ENCODE data around the gene GRPEL1.

The GRPEL1 gene

DNA sequence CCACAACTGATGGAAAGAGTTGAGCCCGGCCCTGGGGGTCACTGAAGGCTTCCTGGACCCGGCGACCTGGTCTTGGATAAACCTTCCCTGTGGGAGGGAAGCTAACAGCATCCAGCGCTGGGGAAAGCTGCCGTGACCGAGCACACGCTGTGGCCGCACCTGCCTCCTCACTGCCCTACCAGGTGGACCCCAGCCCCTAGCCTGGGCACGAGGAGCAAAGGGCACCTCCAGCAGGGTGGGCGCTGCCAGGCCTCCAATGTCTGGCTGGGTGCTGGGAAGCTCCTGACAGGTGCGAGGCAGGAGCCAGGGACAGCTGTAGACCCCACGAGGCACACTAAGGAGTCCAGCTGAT lies 16.7 kb downstream of the GRPEL1 start:
- DNase-seq, result no peak
- Histone ChIP-seq H2AFZ (ENCODE audit: insufficient read depth, low read length, poor library complexity) (no peak overlapping the region), H3K18ac (ENCODE audit: low read length) (no peak overlapping the region), H3K79me1 (ENCODE audit: low read length) (no peaks in the 10 kb centered on the region), H3K9ac (ENCODE audit: low read length) (no peak overlapping the region), H2BK12ac (ENCODE audit: low read length) (no peak overlapping the region), H3K14ac (ENCODE audit: low read length) (no peak overlapping the region), H3K79me2 (ENCODE audit: control insufficient read depth, insufficient read depth, low read length, poor library complexity) (peaks cover 7% of the 10 kb centered on the region), H3K4me3 (ENCODE audit: low read depth, low read length) (no peak overlapping the region), H4K8ac (ENCODE audit: low read depth, low read length) (no peak overlapping the region), H3K4ac (ENCODE audit: low read depth, low read length) (no peak overlapping the region), H3K27me3 (ENCODE audit: insufficient read depth, low read length) (no peaks in the 10 kb centered on the region), H3K27ac (ENCODE audit: low read depth, low read length) (no peak overlapping the region), H2AK5ac (ENCODE audit: low read length) (no peak overlapping the region), H3K36me3 (ENCODE audit: control insufficient read depth in 1 of 2, insufficient read depth in 2 of 2, low read length in 2 of 2) (peaks cover 30 to 41% of the 10 kb centered on the region in 2 experiments), H3K4me1 (ENCODE audit: control insufficient read depth in 1 of 2, insufficient read depth in 2 of 2, low read length in 2 of 2) (no peaks in the 10 kb centered on the region), H2BK120ac (ENCODE audit: insufficient read depth, low read length, poor library complexity) (no peak overlapping the region), H2BK5ac (ENCODE audit: low read depth, low read length, poor library complexity) (no peak overlapping the region), H4K12ac (ENCODE audit: low read depth, low read length) (no peak overlapping the region), H4K91ac (ENCODE audit: low read depth, low read length) (no peak overlapping the region), H3K4me2 (ENCODE audit: low read length) (no peak overlapping the region), H3K9me3 (ENCODE audit: insufficient read depth, low read depth, low read length) (peaks cover 3% of the 10 kb centered on the region), H3K23ac (ENCODE audit: low read length) (no peak overlapping the region)
- no CpG with 5 or more reads among the region's 12 CpGs for WGBS (ENCODE audit: extremely low coverage, insufficient coverage, insufficient read length)

- H3K14ac ChIP-seq (ENCODE audit: low read length), result no peak overlapping the region
- WGBS (ENCODE audit: extremely low coverage, insufficient coverage, insufficient read length), result no CpG with 5 or more reads among the region's 36 CpGs
- H2AK5ac ChIP-seq (ENCODE audit: low read length), result no peak overlapping the region
- peaks cover 24 to 39% of the 10 kb centered on the region in 2 experiments for H3K36me3 ChIP-seq (ENCODE audit: control insufficient read depth in 1 of 2, insufficient read depth in 2 of 2, low read length in 2 of 2)
- H3K9me3 ChIP-seq (ENCODE audit: insufficient read depth, low read depth, low read length), result peaks cover 5% of the 10 kb centered on the region
- no peak overlapping the region for H2AFZ ChIP-seq (ENCODE audit: insufficient read depth, low read length, poor library complexity)
- no peak overlapping the region for H3K23ac ChIP-seq (ENCODE audit: low read length)
- H3K27me3 ChIP-seq (ENCODE audit: insufficient read depth, low read length), result no peaks in the 10 kb centered on the region
- no peak overlapping the region for H4K12ac ChIP-seq (ENCODE audit: low read depth, low read length)
- no peak overlapping the region for H4K91ac ChIP-seq (ENCODE audit: low read depth, low read length)
- H3K4ac ChIP-seq (ENCODE audit: low read depth, low read length), result no peak overlapping the region
- H3K4me2 ChIP-seq (ENCODE audit: low read length), result no peak overlapping the region
- no peak overlapping the region for H2BK12ac ChIP-seq (ENCODE audit: low read length)
- H2BK5ac ChIP-seq (ENCODE audit: low read depth, low read length, poor library complexity), result no peak overlapping the region
- no peaks in the 10 kb centered on the region for H3K79me1 ChIP-seq (ENCODE audit: low read length)
- H3K27ac ChIP-seq (ENCODE audit: low read depth, low read length), result no peak overlapping the region
- no peak overlapping the region for H3K18ac ChIP-seq (ENCODE audit: low read length)
- H3K4me3 ChIP-seq (ENCODE audit: low read depth, low read length), result no peak overlapping the region
- DNase-seq, result no peak
- peaks cover 0 to 4% of the 10 kb centered on the region in 2 experiments for H3K4me1 ChIP-seq (ENCODE audit: control insufficient read depth in 1 of 2, insufficient read depth in 2 of 2, low read length in 2 of 2)
- no peak overlapping the region for H3K9ac ChIP-seq (ENCODE audit: low read length)
- H3K79me2 ChIP-seq (ENCODE audit: control insufficient read depth, insufficient read depth, low read length, poor library complexity), result peaks cover 7% of the 10 kb centered on the region
- no peak overlapping the region for H4K8ac ChIP-seq (ENCODE audit: low read depth, low read length)
- H2BK120ac ChIP-seq (ENCODE audit: insufficient read depth, low read length, poor library complexity), result no peak overlapping the region
These were observed 17.3 kb downstream of the GRPEL1 start for GRCh38 chr4:7050481-7051143.

- no peaks in the 10 kb centered on the region for H3K79me1 ChIP-seq (ENCODE audit: low read length)
- H3K4me3 ChIP-seq (ENCODE audit: low read depth, low read length), result no peak overlapping the region
- H3K27ac ChIP-seq (ENCODE audit: low read depth, low read length), result no peak overlapping the region
- H2BK120ac ChIP-seq (ENCODE audit: insufficient read depth, low read length, poor library complexity), result no peak overlapping the region
- H2BK12ac ChIP-seq (ENCODE audit: low read length), result no peak overlapping the region
- no peak overlapping the region for H3K18ac ChIP-seq (ENCODE audit: low read length)
- no CpG with 5 or more reads among the region's 11 CpGs for WGBS (ENCODE audit: extremely low coverage, insufficient coverage, insufficient read length)
- H3K4me2 ChIP-seq (ENCODE audit: low read length), result no peak overlapping the region
- no peak overlapping the region for H3K23ac ChIP-seq (ENCODE audit: low read length)
- no peak overlapping the region for H3K14ac ChIP-seq (ENCODE audit: low read length)
- H4K8ac ChIP-seq (ENCODE audit: low read depth, low read length), result no peak overlapping the region
- H3K36me3 ChIP-seq (ENCODE audit: control insufficient read depth in 1 of 2, insufficient read depth in 2 of 2, low read length in 2 of 2), result peaks cover 18 to 34% of the 10 kb centered on the region in 2 experiments
- H3K9ac ChIP-seq (ENCODE audit: low read length), result no peak overlapping the region
- no peak overlapping the region for H4K91ac ChIP-seq (ENCODE audit: low read depth, low read length)
- H3K9me3 ChIP-seq (ENCODE audit: insufficient read depth, low read depth, low read length), result peaks cover 5% of the 10 kb centered on the region
- no peak overlapping the region for H2BK5ac ChIP-seq (ENCODE audit: low read depth, low read length, poor library complexity)
- peaks cover 8% of the 10 kb centered on the region for H3K79me2 ChIP-seq (ENCODE audit: control insufficient read depth, insufficient read depth, low read length, poor library complexity)
- no peaks in the 10 kb centered on the region for H3K27me3 ChIP-seq (ENCODE audit: insufficient read depth, low read length)
- peaks cover 3 to 9% of the 10 kb centered on the region in 2 experiments for H3K4me1 ChIP-seq (ENCODE audit: control insufficient read depth in 1 of 2, insufficient read depth in 2 of 2, low read length in 2 of 2)
- no peak overlapping the region for H2AFZ ChIP-seq (ENCODE audit: insufficient read depth, low read length, poor library complexity)
- DNase-seq, result no peak
- H4K12ac ChIP-seq (ENCODE audit: low read depth, low read length), result no peak overlapping the region
- no peak overlapping the region for H3K4ac ChIP-seq (ENCODE audit: low read depth, low read length)
- no peak overlapping the region for H2AK5ac ChIP-seq (ENCODE audit: low read length)
These were observed 18.1 kb downstream of the GRPEL1 start for GRCh38 chr4:7049739-7050138.

DNA sequence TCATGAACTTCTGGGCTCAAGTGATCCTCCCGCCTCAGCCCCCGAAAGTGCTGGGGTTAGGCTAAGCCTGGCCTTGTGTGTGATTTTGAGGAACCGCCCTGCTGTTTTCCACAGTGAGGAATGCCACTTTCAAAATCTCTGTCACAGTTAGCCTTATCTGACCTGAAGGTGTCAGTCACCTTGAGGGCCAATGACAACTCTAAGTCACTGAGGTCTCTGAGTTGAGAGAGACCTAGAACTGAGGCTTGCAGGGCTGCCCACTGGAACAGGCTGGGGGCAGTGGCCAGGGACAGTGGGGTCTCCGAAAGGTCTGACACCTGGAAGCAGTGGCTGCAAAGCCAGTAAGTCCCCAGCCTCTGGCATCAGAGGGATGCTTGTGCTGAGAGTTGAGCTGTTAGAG lies 18.6 kb downstream of the GRPEL1 start:
- Histone ChIP-seq H3K79me1 (ENCODE audit: low read length) (no peaks in the 10 kb centered on the region), H2AK5ac (ENCODE audit: low read length) (no peak overlapping the region), H3K4me3 (ENCODE audit: low read depth, low read length) (no peak overlapping the region), H3K14ac (ENCODE audit: low read length) (no peak overlapping the region), H4K91ac (ENCODE audit: low read depth, low read length) (no peak overlapping the region), H3K36me3 (ENCODE audit: control insufficient read depth in 1 of 2, insufficient read depth in 2 of 2, low read length in 2 of 2) (peaks cover 14 to 29% of the 10 kb centered on the region in 2 experiments), H3K27ac (ENCODE audit: low read depth, low read length) (no peak overlapping the region), H3K9ac (ENCODE audit: low read length) (no peak overlapping the region), H3K9me3 (ENCODE audit: insufficient read depth, low read depth, low read length) (peaks cover 5% of the 10 kb centered on the region), H2BK120ac (ENCODE audit: insufficient read depth, low read length, poor library complexity) (no peak overlapping the region), H3K79me2 (ENCODE audit: control insufficient read depth, insufficient read depth, low read length, poor library complexity) (peaks cover 12% of the 10 kb centered on the region), H3K23ac (ENCODE audit: low read length) (no peak overlapping the region), H4K8ac (ENCODE audit: low read depth, low read length) (no peak overlapping the region), H2BK5ac (ENCODE audit: low read depth, low read length, poor library complexity) (no peak overlapping the region), H3K4ac (ENCODE audit: low read depth, low read length) (no peak overlapping the region), H2BK12ac (ENCODE audit: low read length) (no peak overlapping the region), H3K4me1 (ENCODE audit: control insufficient read depth in 1 of 2, insufficient read depth in 2 of 2, low read length in 2 of 2) (peaks cover 7 to 14% of the 10 kb centered on the region in 2 experiments), H3K18ac (ENCODE audit: low read length) (no peak overlapping the region), H4K12ac (ENCODE audit: low read depth, low read length) (no peak overlapping the region), H2AFZ (ENCODE audit: insufficient read depth, low read length, poor library complexity) (no peak overlapping the region), H3K27me3 (ENCODE audit: insufficient read depth, low read length) (no peaks in the 10 kb centered on the region), H3K4me2 (ENCODE audit: low read length) (no peak overlapping the region)
- no peak for DNase-seq
- WGBS (ENCODE audit: extremely low coverage, insufficient coverage, insufficient read length), result no CpG with 5 or more reads among the region's 4 CpGs
